NCI-H774 (cell line): Measurements from ENCODE around the gene TBX21.

ENCODE experiments used
- DNase-seq: peaks from one replicate; lab custom pipeline; 2025; lab: John Stamatoyannopoulos, UW

Gene TBX21

GRCh38 chr17:47774987-47775580 is 42.0 kb downstream of the TBX21 start:
- DNase-seq, result no peak

GRCh38 chr17:47776330-47777197 is 43.5 kb downstream of the TBX21 start:
- peak; percentile 42 for DNase-seq

DNA sequence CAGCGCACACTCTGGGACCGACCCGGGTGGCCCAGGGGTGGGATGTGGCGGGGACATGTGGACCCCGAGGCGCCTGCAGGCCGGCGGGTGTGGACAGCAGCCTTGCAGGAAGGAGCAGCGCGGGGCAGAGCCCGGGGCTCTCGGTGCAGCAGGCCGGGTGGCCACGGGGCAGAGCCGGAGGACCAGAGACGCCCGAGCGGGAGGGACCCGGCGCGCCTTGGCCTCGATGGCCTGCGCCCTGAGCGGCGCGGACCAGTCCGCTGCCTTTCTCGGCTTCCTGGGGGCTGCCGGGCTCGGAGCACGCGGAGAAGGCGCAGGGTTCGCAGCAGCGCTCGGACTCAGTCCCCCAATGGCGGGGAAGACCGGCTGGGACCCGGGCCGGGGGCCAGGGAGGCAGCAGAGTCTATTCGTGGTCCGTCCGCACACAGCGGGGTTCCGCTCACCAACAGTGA is 45.2 kb downstream of the TBX21 start:
- DNase-seq, result no peak

DNA sequence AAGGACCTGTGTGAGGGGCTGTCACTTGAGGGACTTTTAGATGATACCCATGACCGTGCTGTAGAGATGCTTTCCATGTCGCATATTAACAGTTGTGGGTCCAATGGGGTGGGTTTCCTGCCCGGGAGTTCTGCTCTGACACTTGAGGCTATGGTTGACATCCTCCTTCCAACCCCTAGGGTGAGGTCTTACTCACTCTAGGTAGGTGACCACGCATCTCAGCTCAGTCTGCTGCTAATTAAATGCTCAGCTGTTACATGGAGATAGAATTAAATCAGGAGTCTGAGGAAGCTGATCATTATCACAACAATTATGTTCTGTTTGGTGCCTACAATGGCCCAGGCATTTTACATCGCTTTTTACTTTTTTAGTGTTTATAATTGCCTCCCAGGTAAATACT is 48.4 kb downstream of the TBX21 start:
- DNase-seq, result no peak

DNA sequence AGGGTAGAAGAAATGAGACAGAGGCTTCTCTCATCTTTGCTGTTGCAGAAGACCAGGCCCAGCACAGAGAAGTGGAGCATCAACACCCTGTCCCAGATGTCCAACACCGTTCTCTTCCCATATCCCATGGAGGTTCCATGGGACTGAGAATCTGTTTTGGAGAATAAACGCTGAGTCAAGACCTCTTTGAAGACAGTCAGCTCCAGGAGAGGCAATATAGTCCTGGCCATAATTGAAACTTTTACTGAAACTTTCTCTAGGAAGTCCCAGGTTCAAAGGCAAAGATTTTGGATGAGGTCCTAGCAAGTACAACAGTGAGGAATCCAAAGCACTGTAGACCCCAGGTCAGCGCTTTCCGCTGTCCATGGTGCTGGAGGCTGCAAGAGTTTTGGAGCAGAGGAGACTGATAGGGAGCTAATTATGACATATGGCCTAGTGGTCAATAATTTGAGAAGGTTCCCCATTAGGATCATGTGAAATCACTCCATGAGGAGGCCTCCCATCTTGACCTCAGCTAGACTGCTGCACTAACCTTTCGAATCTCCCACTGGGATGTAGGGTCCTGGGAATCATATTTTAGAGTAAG is 52.6 kb downstream of the TBX21 start:
- DNase-seq, result no peak

DNA sequence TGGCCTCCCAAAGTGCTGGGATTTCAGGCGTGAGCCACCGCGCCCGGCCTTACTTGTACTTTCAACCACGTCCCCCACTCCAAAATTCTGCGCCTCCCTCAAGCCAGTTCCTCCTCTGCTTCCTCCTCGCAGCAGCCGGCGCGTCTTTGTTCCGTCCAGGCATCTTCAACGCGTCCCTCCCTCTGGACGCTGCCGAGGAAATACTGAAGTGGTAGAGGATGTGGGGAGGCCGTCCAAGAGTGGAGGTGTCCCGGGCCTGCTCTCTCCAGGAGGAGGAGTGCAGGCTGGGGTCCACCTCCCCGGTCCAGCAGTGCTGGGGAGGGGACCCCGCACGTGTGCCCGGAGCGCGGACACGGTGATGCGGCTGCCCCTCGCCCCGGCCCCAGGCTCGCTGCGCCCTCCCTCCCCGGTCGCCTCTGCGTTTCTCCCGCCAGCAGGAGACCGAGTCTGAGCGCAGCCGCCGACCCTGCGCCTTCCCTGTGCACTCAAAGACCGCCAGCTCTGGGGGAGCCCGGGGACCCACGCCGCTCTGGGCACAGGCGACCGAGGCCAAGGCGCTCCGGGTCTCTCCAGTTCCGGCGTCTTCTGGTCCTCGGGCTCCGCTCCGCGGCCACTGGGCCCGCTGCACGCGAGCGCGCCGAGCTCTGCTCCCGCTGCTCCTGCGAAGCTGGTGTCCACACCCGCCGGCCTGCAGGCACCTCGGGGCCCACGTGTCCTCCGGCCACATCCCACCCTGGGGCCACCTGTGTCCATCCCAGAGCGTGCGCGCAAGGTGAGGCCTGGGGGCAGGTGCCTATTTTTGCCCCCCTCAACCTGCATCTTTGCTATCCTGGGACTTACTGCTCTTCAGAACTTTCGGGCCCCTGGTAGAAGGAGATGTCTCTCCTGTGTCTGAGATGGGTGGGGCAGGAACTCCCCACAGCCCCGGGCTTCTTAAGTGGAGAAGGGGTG is 56.9 kb downstream of the TBX21 start:
- peak; percentile 44 for DNase-seq

GRCh38 chr17:47791025-47791424 is 58.0 kb downstream of the TBX21 start:
- no peak for DNase-seq

DNA sequence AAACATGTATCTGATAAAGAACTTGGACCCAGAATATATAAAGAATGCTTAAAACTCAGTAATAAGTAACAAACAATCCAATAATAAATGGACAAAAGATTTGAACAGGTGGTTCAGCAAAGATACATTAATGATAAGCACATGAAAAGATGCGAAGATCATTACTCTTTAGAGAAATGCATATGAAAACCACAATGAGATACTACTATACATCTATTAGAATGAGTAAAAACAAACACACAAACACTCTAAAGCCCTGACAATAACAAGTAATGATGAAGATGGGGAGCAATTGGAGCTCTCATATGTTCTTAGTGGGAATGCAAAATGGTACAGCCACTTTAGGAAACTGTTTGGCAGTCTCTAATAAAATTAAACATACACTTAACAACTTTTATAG is 59.4 kb downstream of the TBX21 start:
- no peak for DNase-seq

DNA sequence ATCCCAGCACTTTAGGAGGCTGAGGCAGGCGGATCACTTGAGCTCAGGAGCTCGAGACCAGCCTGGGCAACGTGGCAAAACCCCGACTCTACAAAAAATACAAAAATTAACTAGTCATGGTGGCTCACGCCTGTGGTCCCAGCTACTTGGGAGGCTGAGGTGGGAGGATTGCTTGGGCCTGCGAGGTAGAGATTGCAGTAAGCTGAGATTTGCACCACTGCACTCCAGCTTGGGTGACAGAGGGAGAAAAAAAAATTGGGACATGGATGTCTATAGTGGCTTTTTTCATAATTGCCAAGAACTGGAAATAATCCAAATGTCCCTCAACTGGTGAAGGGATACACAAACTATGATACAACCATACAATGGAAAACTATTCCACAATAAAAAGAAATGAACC is 59.9 kb downstream of the TBX21 start:
- no peak for DNase-seq
